HEK293T (cell line): ENCODE results near the gene AQP12B.

Experiments used
- CTCF ChIA-PET: fragments of 350-600 bp; formaldehyde crosslinking; extraction: SDS; loops from one replicate; lab custom pipeline; 2021; ENCODE audit warnings: antibody characterized with exemption, inconsistent platforms; lab: Yijun Ruan, JAX
- POLR2A ChIA-PET: fragments of 350-600 bp; formaldehyde crosslinking; extraction: SDS; loops from one replicate; lab custom pipeline; 2020; ENCODE audit warnings: antibody characterized with exemption, inconsistent platforms; lab: Yijun Ruan, JAX
- DNase-seq: peaks from one replicate; pipeline ENCODE4 v3.0.0; 2012; ENCODE audit warnings: mixed read lengths; ENCODE audit errors: extremely low spot score
- ARNT ChIP-seq: fragments of 450-650 bp; IDR thresholded peaks from 2 replicates; pipeline ENCODE4 v1.6.1; 2017; ENCODE audit warnings: mild to moderate bottlenecking
- BHLHE40 ChIP-seq: fragments of 450-650 bp; IDR thresholded peaks from 2 replicates; pipeline ENCODE4 v1.6.1; 2016; ENCODE audit warnings: mild to moderate bottlenecking, moderate library complexity, borderline replicate concordance
- CTBP1 ChIP-seq: fragments of 450-650 bp; IDR thresholded peaks from 2 replicates; pipeline ENCODE4 v1.6.1; 2016; ENCODE audit warnings: borderline replicate concordance
- ELF4 ChIP-seq: fragments of 450-650 bp; IDR thresholded peaks from 2 replicates; pipeline ENCODE4 v1.6.1; 2017; ENCODE audit warnings: antibody characterized with exemption
- FOXA1 ChIP-seq: fragments of 450-650 bp; IDR thresholded peaks from 2 replicates; pipeline ENCODE4 v1.6.1; 2016; ENCODE audit warnings: mild to moderate bottlenecking
- FOXK2 ChIP-seq: fragments of 450-650 bp; IDR thresholded peaks from 2 replicates; pipeline ENCODE4 v1.6.1; 2016; ENCODE audit warnings: mild to moderate bottlenecking
- FOXM1 ChIP-seq: fragments of 450-650 bp; IDR thresholded peaks from 2 replicates; pipeline ENCODE4 v1.6.1; 2017; ENCODE audit warnings: mild to moderate bottlenecking, borderline replicate concordance
- HDGF ChIP-seq: fragments of 450-650 bp; IDR thresholded peaks from 2 replicates; pipeline ENCODE4 v1.6.1; 2017; ENCODE audit warnings: antibody characterized with exemption, borderline replicate concordance
- L3MBTL2 ChIP-seq: fragments of 450-650 bp; conservative IDR thresholded peaks from 2 replicates; pipeline ENCODE4 v1.6.1; 2016; ENCODE audit warnings: mild to moderate bottlenecking
- LEF1 ChIP-seq: fragments of 450-650 bp; IDR thresholded peaks from 2 replicates; pipeline ENCODE4 v1.6.1; 2017; ENCODE audit warnings: mild to moderate bottlenecking, borderline replicate concordance
- NFRKB ChIP-seq: fragments of 450-650 bp; IDR thresholded peaks from 2 replicates; pipeline ENCODE4 v1.6.1; 2016; ENCODE audit warnings: mild to moderate bottlenecking, moderate library complexity
- SP1 ChIP-seq: fragments of 450-650 bp; IDR thresholded peaks from 2 replicates; pipeline ENCODE4 v1.6.1; 2017
- SUZ12 ChIP-seq: fragments of 450-650 bp; IDR thresholded peaks from 2 replicates; pipeline ENCODE4 v1.6.1; 2016; ENCODE audit warnings: mild to moderate bottlenecking
- TARDBP ChIP-seq: fragments of 450-650 bp; IDR thresholded peaks from 2 replicates; pipeline ENCODE4 v1.6.1; 2016
- ZNF384 ChIP-seq: fragments of 450-650 bp; IDR thresholded peaks from 2 replicates; pipeline ENCODE4 v1.6.1; 2016
- TF ChIP-seq, protein P1 (sequence below): fragments of 450-650 bp; IDR thresholded peaks from 2 replicates; pipeline ENCODE4 v1.6.1; 2016

The AQP12B gene

GRCh38 chr2:240629968-240630770 lies 52.5 kb downstream of the AQP12B start:
- TF ChIP-seq FOXA1 (no peak), BHLHE40 (no peak), ZNF384 (no peak), ARNT (no peak), HDGF (no peak), TARDBP (no peak), FOXM1 (no peak), SP1 (no peak), ELF4 (no peak), FOXK2 (no peak), CTBP1 (no peak), SUZ12 (no peak), L3MBTL2 (no peak), NFRKB (no peak)
- TF ChIP-seq, protein P1, sequence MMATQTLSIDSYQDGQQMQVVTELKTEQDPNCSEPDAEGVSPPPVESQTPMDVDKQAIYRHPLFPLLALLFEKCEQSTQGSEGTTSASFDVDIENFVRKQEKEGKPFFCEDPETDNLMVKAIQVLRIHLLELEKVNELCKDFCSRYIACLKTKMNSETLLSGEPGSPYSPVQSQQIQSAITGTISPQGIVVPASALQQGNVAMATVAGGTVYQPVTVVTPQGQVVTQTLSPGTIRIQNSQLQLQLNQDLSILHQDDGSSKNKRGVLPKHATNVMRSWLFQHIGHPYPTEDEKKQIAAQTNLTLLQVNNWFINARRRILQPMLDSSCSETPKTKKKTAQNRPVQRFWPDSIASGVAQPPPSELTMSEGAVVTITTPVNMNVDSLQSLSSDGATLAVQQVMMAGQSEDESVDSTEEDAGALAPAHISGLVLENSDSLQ, result no peak
- CTCF ChIA-PET, result no interaction called here
- POLR2A ChIA-PET, result no interaction called here
- DNase-seq, result no peak

DNA sequence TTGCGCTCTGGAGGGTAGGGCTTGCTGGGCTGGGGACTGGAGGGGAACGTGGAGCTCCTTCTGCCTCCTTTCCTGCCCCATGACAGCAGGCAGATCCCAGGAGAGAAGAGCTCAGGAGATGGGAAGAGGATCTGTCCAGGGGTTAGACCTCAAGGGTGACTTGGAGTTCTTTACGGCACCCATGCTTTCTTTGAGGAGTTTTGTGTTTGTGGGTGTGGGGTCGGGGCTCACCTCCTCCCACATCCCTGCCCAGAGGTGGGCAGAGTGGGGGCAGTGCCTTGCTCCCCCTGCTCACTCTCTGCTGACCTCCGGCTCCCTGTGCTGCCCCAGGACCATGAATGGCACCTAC lies 53.1 kb downstream of the AQP12B start:
- no peak for DNase-seq

GRCh38 chr2:240628808-240629618 lies 53.7 kb downstream of the AQP12B start:
- POLR2A ChIA-PET, result no interaction called here

More for the DNA sequence above, 53.1 kb downstream of the AQP12B start:
- TF ChIP-seq SUZ12 (no peak), FOXA1 (no peak), CTBP1 (no peak), TARDBP (no peak), BHLHE40 (no peak), ARNT (no peak), HDGF (no peak), FOXK2 (no peak), LEF1 (no peak), FOXM1 (no peak), ZNF384 (no peak), SP1 (no peak), L3MBTL2 (no peak), NFRKB (no peak), ELF4 (no peak)
- TF ChIP-seq, protein P1, result no peak
- ChIA-PET POLR2A (no interaction called here), CTCF (no interaction called here)

DNA sequence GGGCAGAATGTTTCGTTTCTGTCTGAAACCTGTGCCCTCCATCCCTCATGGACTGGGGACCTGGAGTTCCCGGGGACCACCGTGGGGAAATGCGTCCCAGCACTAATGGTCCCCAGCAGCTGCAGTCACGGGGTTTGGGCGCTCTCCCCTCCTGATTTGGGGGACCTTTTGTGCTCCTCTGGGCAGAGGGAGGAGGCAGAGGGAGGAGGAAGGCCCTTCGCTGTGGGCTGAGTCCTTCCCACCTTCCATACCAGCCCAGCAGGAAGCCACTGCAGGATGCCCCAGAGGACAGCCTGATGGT lies 54.2 kb downstream of the AQP12B start:
- POLR2A ChIA-PET, result no interaction called here
- DNase-seq, result no peak
- TF ChIP-seq FOXA1 (no peak), NFRKB (no peak), L3MBTL2 (no peak), ARNT (no peak), SUZ12 (no peak), BHLHE40 (no peak), CTBP1 (no peak), FOXM1 (no peak), FOXK2 (no peak), LEF1 (no peak), HDGF (no peak), ELF4 (no peak), TARDBP (no peak), SP1 (no peak), ZNF384 (no peak)
- TF ChIP-seq, protein P1, result no peak
- CTCF ChIA-PET, result no interaction called here

More at GRCh38 chr2:240628808-240629618, 53.7 kb downstream of the AQP12B start:
- no peak for DNase-seq
- CTCF ChIA-PET, result no interaction called here
- no peak for TF ChIP-seq SP1
- no peak for TF ChIP-seq CTBP1
- TF ChIP-seq ARNT, result no peak
- no peak for TF ChIP-seq ELF4
- no peak for TF ChIP-seq FOXM1
- TF ChIP-seq ZNF384, result no peak

DNA sequence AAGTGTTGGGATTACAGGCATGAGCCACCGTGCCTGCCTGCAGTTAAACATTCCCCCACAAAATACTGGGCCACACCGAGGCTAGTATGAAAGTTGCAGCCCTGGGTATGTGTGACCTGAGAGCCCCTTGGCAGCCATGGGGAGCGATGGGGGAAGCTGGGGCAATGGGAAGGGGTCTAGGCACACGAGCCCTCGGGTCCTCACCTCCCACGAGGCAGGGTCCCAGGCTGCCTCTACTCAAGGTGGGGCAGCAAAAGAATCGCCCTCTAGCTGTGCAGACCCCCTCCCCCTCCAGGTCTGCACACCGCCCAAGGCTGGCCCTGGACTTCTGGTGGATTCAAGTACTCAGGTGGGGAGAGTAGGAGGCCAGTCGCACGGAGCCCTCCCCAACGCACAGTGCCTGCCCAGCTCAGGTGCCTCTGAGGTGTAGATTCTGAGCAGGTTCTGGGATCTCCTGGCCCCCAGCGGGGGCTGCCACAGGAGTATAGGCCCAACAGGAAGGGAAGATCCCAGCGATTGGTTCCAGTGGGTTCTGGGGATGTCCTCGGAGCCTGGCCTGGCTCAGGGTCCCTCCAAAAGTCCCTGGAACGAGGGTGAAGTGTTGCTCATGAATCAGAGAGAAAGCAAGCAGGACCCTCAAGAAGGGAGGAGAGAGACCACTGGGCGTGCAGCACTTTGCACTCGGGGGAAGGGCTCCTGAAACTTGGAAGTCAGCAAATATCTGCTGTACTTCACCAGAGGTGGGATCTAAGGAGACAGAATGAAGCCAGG lies 54.8 kb downstream of the AQP12B start:
- POLR2A ChIA-PET, result no interaction called here
- CTCF ChIA-PET, result no interaction called here
- no peak for DNase-seq
- no peak for TF ChIP-seq HDGF
- no peak for TF ChIP-seq NFRKB
- TF ChIP-seq ELF4, result no peak
- TF ChIP-seq FOXK2, result no peak
- TF ChIP-seq TARDBP, result no peak
- TF ChIP-seq LEF1, result no peak
- TF ChIP-seq BHLHE40, result no peak
- no peak for TF ChIP-seq FOXM1
- no peak for TF ChIP-seq L3MBTL2
- TF ChIP-seq FOXA1, result no peak
- no peak for TF ChIP-seq ZNF384
- no peak for TF ChIP-seq SUZ12
- TF ChIP-seq SP1, result no peak
- TF ChIP-seq, protein P1, result no peak
- no peak for TF ChIP-seq ARNT
- TF ChIP-seq CTBP1, result no peak
